H9 (cell line): ENCODE data around the gene NEDD4L. TPM values are rescaled to one million over a fixed set of nuclear protein-coding genes. Genes with fewer than 3 reads are reported as not detected.

Experiments used
- DNase-seq: peaks from one replicate; pipeline ENCODE4 v3.0.0-alpha.2; 2017
- H2AFZ ChIP-seq: one replicate; pipeline ENCODE4 v1.6.1; 2013; ENCODE audit warnings: mild to moderate bottlenecking, low read length, control low read depth, moderate library complexity
- H2AK5ac ChIP-seq: 2 replicates; pipeline ENCODE4 v1.6.1; 2013; ENCODE audit warnings: low read length, control low read depth, mixed read lengths; ENCODE audit not compliant: insufficient read length
- H2BK120ac ChIP-seq: one replicate; pipeline ENCODE4 v1.6.1; 2013; ENCODE audit warnings: low read depth, mild to moderate bottlenecking, low read length, control low read depth, inconsistent platforms; ENCODE audit not compliant: poor library complexity, severe bottlenecking
- H2BK12ac ChIP-seq: 2 replicates; pipeline ENCODE4 v1.6.1; 2013; ENCODE audit warnings: low read length, control low read depth, mixed read lengths, low read depth; ENCODE audit not compliant: insufficient read length
- H2BK15ac ChIP-seq: 2 replicates; pipeline ENCODE4 v1.6.1; 2013; ENCODE audit warnings: low read depth, low read length, control low read depth
- H2BK20ac ChIP-seq: one replicate; pipeline ENCODE4 v1.6.1; 2013; ENCODE audit warnings: low read depth, mild to moderate bottlenecking, low read length, control low read depth, inconsistent platforms; ENCODE audit not compliant: poor library complexity, severe bottlenecking
- H2BK5ac ChIP-seq: 2 replicates; pipeline ENCODE4 v1.6.1; 2013; ENCODE audit warnings: low read length, control low read depth, mixed read lengths; ENCODE audit not compliant: insufficient read length
- H3K14ac ChIP-seq: 2 replicates; pipeline ENCODE4 v1.6.1; 2013; ENCODE audit warnings: low read length, control low read depth; ENCODE audit not compliant: insufficient read depth
- H3K18ac ChIP-seq: 2 replicates; pipeline ENCODE4 v1.6.1; 2013; ENCODE audit warnings: low read depth, mild to moderate bottlenecking, mixed read lengths, low read length, control low read depth; ENCODE audit not compliant: insufficient read length
- H3K23ac ChIP-seq: 2 replicates; pipeline ENCODE4 v1.6.1; 2013; ENCODE audit warnings: low read length, control low read depth, mixed read lengths, low read depth; ENCODE audit not compliant: insufficient read length
- H3K23me2 ChIP-seq: 2 replicates; pipeline ENCODE4 v1.6.1; 2013; ENCODE audit warnings: low read depth, mild to moderate bottlenecking, mixed read lengths, low read length, control low read depth; ENCODE audit not compliant: insufficient read length, poor library complexity, severe bottlenecking
- H3K27ac ChIP-seq: 2 replicates; pipeline ENCODE4 v1.5.1; 2013; ENCODE audit warnings: low read length, control low read depth, mixed read lengths, low read depth; ENCODE audit not compliant: insufficient read length
- H3K27me3 ChIP-seq: 2 replicates; pipeline ENCODE4 v1.6.1; 2013; ENCODE audit warnings: low read length, control low read depth, inconsistent platforms; ENCODE audit not compliant: insufficient read depth
- H3K4ac ChIP-seq: 2 replicates; pipeline ENCODE4 v1.6.1; 2013; ENCODE audit warnings: low read depth, mild to moderate bottlenecking, control low read depth, inconsistent platforms, low read length, moderate library complexity
- H3K4me1 ChIP-seq: 2 replicates; pipeline ENCODE4 v1.6.1; 2013; ENCODE audit warnings: low read length, control low read depth, inconsistent platforms; ENCODE audit not compliant: insufficient read depth
- H3K4me2 ChIP-seq: 2 replicates; pipeline ENCODE4 v1.6.1; 2013; ENCODE audit warnings: low read length, control low read depth, mixed read lengths; ENCODE audit not compliant: insufficient read length, insufficient read depth
- H3K56ac ChIP-seq: 2 replicates; pipeline ENCODE4 v1.6.1; 2013; ENCODE audit warnings: low read depth, mild to moderate bottlenecking, mixed read lengths, low read length, control low read depth; ENCODE audit not compliant: insufficient read length
- H3K79me1 ChIP-seq: 2 replicates; pipeline ENCODE4 v1.6.1; 2013; ENCODE audit warnings: low read depth, mild to moderate bottlenecking, moderate library complexity, low read length, control low read depth, inconsistent platforms; ENCODE audit not compliant: insufficient read depth, poor library complexity, severe bottlenecking
- H3K79me2 ChIP-seq: 2 replicates; pipeline ENCODE4 v1.6.1; 2013; ENCODE audit warnings: low read length, control low read depth, inconsistent platforms; ENCODE audit not compliant: insufficient read depth
- H3K9ac ChIP-seq: 2 replicates; pipeline ENCODE4 v1.6.1; 2013; ENCODE audit warnings: low read length, control low read depth, mixed read lengths; ENCODE audit not compliant: insufficient read length; ENCODE audit errors: extremely low read depth
- H3K9me3 ChIP-seq: one replicate; pipeline ENCODE4 v1.6.1; 2013; ENCODE audit warnings: low read depth, low read length, inconsistent platforms; ENCODE audit not compliant: control insufficient read depth
- H3T11ph ChIP-seq: one replicate; pipeline ENCODE4 v1.6.1; 2013; ENCODE audit warnings: mild to moderate bottlenecking, low read length, control low read depth, inconsistent platforms
- H4K20me1 ChIP-seq: one replicate; pipeline ENCODE4 v1.6.1; 2013; ENCODE audit not compliant: control insufficient read depth, insufficient read length, insufficient read depth
- H4K5ac ChIP-seq: 2 replicates; pipeline ENCODE4 v1.6.1; 2013; ENCODE audit warnings: low read depth, mild to moderate bottlenecking, mixed read lengths, low read length, control low read depth; ENCODE audit not compliant: insufficient read length
- H4K8ac ChIP-seq: replicated peaks from 2 replicates; pipeline ENCODE4 v1.6.1; 2013; ENCODE audit warnings: low read length, control low read depth, mixed read lengths, low read depth; ENCODE audit not compliant: insufficient read length
- H4K91ac ChIP-seq: 2 replicates; pipeline ENCODE4 v1.6.1; 2013; ENCODE audit warnings: low read depth, mild to moderate bottlenecking, moderate library complexity, mixed read lengths, low read length, control low read depth; ENCODE audit not compliant: insufficient read length
- H3K27ac Mint-ChIP-seq, 3 experiments: 2 replicates in 2 of 3; 3 replicates in 1 of 3; pipeline ENCODE4 v1.8.0; 2020 to 2021; ENCODE audit warnings: mixed read lengths in 3 of 3, mild to moderate bottlenecking in 1 of 3, moderate library complexity in 1 of 3
- H3K27me3 Mint-ChIP-seq: 2 replicates; pipeline ENCODE4 v1.8.0; 2021; ENCODE audit warnings: low read depth, mild to moderate bottlenecking, moderate library complexity, mixed read lengths
- H3K36me3 Mint-ChIP-seq, 3 experiments: 2 replicates in 2 of 3; 3 replicates in 1 of 3; pipeline ENCODE4 v1.8.0; 2020 to 2021; ENCODE audit warnings: low read depth in 3 of 3, mixed read lengths in 3 of 3; ENCODE audit not compliant: insufficient read depth in 1 of 3
- H3K4me1 Mint-ChIP-seq, 2 experiments: 2 replicates each; pipeline ENCODE4 v1.8.0; 2020; ENCODE audit warnings: mixed read lengths in 2 of 2
- H3K4me3 Mint-ChIP-seq, 2 experiments: 2 replicates in 1 of 2; 3 replicates in 1 of 2; pipeline ENCODE4 v1.8.0; 2020 to 2021; ENCODE audit warnings: mild to moderate bottlenecking in 2 of 2, mixed read lengths in 2 of 2, moderate library complexity in 1 of 2
- H3K9me3 Mint-ChIP-seq, 2 experiments: 2 replicates in 1 of 2; 3 replicates in 1 of 2; pipeline ENCODE4 v1.8.0; 2020; ENCODE audit warnings: mild to moderate bottlenecking in 2 of 2, mixed read lengths in 2 of 2, moderate library complexity in 1 of 2
- CTCF ChIP-seq: fragments of 200-600 bp; sonication (generic); conservative IDR thresholded peaks from 3 replicates; pipeline ENCODE4 v1.8.0; 2021; ENCODE audit warnings: antibody characterized with exemption, mild to moderate bottlenecking
- WGBS: extraction: QIAGEN DNeasy Blood & Tissue Kit; methylation state at CpG from one replicate; pipeline ENCODE4 v1.1.7; 2013; ENCODE audit warnings: missing lambda C conversion rate, low lambda C conversion rate, mixed read lengths; ENCODE audit not compliant: insufficient read length; ENCODE audit errors: extremely low coverage; 5-methylcytosine and 5-hydroxymethylcytosine counted together
- total RNA-seq: library from RNA; stranded (reverse); gene quantifications from 2 replicates; pipeline ENCODE4 v1.2.1, GENCODE V29; 2021

Gene NEDD4L
- total RNA-seq, 1 experiment from 2014 or later = 76.3 TPM

- no peak for TF ChIP-seq CTCF
- peaks cover 0 to 5% of the 10 kb centered on the region in 2 experiments; a peak in 1 of 4 replicates for H3K4me1 Mint-ChIP-seq
- no peak overlapping the region; a peak in 1 of 7 replicates for H3K27ac Mint-ChIP-seq
These were observed 259.3 kb downstream of the NEDD4L start for GRCh38 chr18:58303363-58303762.

More at GRCh38 chr18:58303363-58303762, 259.3 kb downstream of the NEDD4L start:
- Histone ChIP-seq H3K9me3 (peaks cover 5% of the 10 kb centered on the region), H3T11ph (no peak overlapping the region), H3K27ac (no peak overlapping the region), H3K56ac (no peak overlapping the region), H3K18ac (no peak overlapping the region), H2AK5ac (no peak overlapping the region), H4K91ac (no peak overlapping the region), H4K5ac (no peak overlapping the region), H3K4me2 (no peak overlapping the region), H3K4me1 (no peaks in the 10 kb centered on the region), H4K20me1 (no peaks in the 10 kb centered on the region), H3K14ac (no peak overlapping the region), H3K27me3 (no peaks in the 10 kb centered on the region), H3K79me2 (peaks cover 3% of the 10 kb centered on the region; the same call in 1 of the 2 replicates), H4K8ac (no peak overlapping the region), H2BK5ac (no peak overlapping the region), H2BK20ac (no peak overlapping the region), H2BK120ac (no peak overlapping the region), H3K23me2 (no peaks in the 10 kb centered on the region), H2BK12ac (no peak overlapping the region), H3K9ac (no peak overlapping the region), H2BK15ac (no peak overlapping the region), H3K4ac (no peak overlapping the region), H2AFZ (no peak overlapping the region), H3K79me1 (no peaks in the 10 kb centered on the region), H3K23ac (no peak overlapping the region)
- no CpG with 5 or more reads among the region's 3 CpGs for WGBS
- H3K4me3 Mint-ChIP-seq = no peak overlapping the region
- peaks cover 9 to 13% (median 10%) of the 10 kb centered on the region in 3 experiments; a peak in 6 of 7 replicates for H3K36me3 Mint-ChIP-seq
- peaks cover 3 to 5% of the 10 kb centered on the region in 2 experiments; a peak in 2 of 5 replicates for H3K9me3 Mint-ChIP-seq
- no peaks in the 10 kb centered on the region for H3K27me3 Mint-ChIP-seq
- no peak for DNase-seq
